RWPE2 (cell line): Measurements from ENCODE around the gene SAFB2.

Experiments used
- ATAC-seq: fragments of 200-7000 bp; cut with Tn5 transposase; 3 replicates; pipeline ENCODE4 v1.9.1; 2021; ENCODE audit warnings: low read depth
- DNase-seq: peaks from one replicate; pipeline ENCODE4 v3.0.0-alpha.2; 2020; ENCODE audit warnings: low spot score
- H3K27ac ChIP-seq: fragments of 450-650 bp; 2 replicates; pipeline ENCODE4 v1.5.1; 2017; ENCODE audit warnings: mild to moderate bottlenecking; ENCODE audit not compliant: poor library complexity, severe bottlenecking
- H3K27me3 ChIP-seq: fragments of 250-450 bp; sonication (Bioruptor Pico); 2 replicates; pipeline ENCODE4 v1.5.1; 2021; ENCODE audit warnings: mild to moderate bottlenecking, moderate library complexity; ENCODE audit not compliant: insufficient read depth, poor library complexity, severe bottlenecking
- H3K36me3 ChIP-seq: fragments of 250-450 bp; sonication (Bioruptor Pico); 2 replicates; pipeline ENCODE4 v1.5.1; 2020; ENCODE audit warnings: low read depth, mild to moderate bottlenecking, moderate library complexity
- H3K4me1 ChIP-seq: fragments of 250-450 bp; sonication (Bioruptor Pico); 2 replicates; pipeline ENCODE4 v1.5.1; 2021; ENCODE audit warnings: mild to moderate bottlenecking, moderate library complexity; ENCODE audit not compliant: insufficient read depth, poor library complexity, severe bottlenecking
- H3K4me3 ChIP-seq: fragments of 250-450 bp; sonication (Bioruptor Pico); 2 replicates; pipeline ENCODE4 v1.5.1; 2021; ENCODE audit warnings: mild to moderate bottlenecking, moderate library complexity; ENCODE audit not compliant: severe bottlenecking
- H3K9me3 ChIP-seq: fragments of 250-450 bp; sonication (Bioruptor Pico); 2 replicates; pipeline ENCODE4 v1.5.1; 2021; ENCODE audit warnings: mild to moderate bottlenecking, moderate library complexity; ENCODE audit not compliant: severe bottlenecking
- TF ChIP-seq, protein P1 (sequence below): fragments of 450-650 bp; IDR thresholded peaks from one replicate; pipeline ENCODE4 v1.5.1; 2017; ENCODE audit warnings: mild to moderate bottlenecking, moderate library complexity; ENCODE audit not compliant: poor library complexity, severe bottlenecking

SAFB2 gene

DNA sequence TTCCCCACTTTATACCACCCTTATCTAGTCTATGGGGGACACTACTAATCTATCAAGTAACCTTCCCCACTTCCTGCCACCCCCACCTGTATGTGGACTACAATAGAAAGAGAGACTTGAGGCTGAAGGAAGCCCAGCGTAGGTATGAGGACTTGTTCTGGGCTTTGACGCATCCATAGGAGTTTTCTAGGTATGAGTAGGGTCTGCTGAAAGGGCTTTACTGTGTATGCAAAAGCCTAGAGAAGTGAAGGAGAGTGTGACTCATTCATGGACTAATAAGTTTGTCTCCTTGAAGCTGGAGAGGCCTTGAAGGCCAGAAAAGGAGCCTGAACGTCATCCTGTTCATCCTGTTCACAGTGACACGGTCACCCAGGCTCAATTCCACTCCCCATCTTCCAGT is 76.6 kb downstream of the SAFB2 start:
- H3K4me3 ChIP-seq = no peak overlapping the region
- no peaks in the 10 kb centered on the region for H3K9me3 ChIP-seq
- H3K4me1 ChIP-seq = no peaks in the 10 kb centered on the region
- TF ChIP-seq, protein P1, sequence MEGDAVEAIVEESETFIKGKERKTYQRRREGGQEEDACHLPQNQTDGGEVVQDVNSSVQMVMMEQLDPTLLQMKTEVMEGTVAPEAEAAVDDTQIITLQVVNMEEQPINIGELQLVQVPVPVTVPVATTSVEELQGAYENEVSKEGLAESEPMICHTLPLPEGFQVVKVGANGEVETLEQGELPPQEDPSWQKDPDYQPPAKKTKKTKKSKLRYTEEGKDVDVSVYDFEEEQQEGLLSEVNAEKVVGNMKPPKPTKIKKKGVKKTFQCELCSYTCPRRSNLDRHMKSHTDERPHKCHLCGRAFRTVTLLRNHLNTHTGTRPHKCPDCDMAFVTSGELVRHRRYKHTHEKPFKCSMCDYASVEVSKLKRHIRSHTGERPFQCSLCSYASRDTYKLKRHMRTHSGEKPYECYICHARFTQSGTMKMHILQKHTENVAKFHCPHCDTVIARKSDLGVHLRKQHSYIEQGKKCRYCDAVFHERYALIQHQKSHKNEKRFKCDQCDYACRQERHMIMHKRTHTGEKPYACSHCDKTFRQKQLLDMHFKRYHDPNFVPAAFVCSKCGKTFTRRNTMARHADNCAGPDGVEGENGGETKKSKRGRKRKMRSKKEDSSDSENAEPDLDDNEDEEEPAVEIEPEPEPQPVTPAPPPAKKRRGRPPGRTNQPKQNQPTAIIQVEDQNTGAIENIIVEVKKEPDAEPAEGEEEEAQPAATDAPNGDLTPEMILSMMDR = no peak
- no peaks in the 10 kb centered on the region for H3K36me3 ChIP-seq
- DNase-seq (no peak), ATAC-seq (no peak)
- H3K27me3 ChIP-seq = no peaks in the 10 kb centered on the region
- no peak overlapping the region for H3K27ac ChIP-seq

DNA sequence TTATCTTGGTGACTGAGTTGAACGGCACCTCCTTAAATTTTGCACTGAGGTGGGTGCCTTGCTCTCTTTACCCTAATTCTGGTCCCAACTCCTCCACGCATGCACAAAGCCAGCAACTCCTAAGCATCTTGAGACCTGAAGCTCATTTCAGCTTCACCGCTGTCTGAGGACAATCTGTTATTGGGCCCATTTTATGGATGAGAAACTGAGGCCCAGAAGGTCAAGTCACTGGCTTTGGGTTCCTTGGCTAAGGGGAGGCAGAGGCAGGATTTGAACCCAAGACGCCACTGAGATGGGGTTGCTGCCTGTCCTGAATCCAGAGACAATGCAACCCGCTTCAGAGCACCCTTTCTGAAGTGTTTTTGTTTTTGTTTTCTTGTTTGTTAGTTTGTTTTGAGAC is 77.5 kb downstream of the SAFB2 start:
- ATAC-seq = no peak
- TF ChIP-seq, protein P1 = no peak
- H3K27me3 ChIP-seq = no peaks in the 10 kb centered on the region

DNA sequence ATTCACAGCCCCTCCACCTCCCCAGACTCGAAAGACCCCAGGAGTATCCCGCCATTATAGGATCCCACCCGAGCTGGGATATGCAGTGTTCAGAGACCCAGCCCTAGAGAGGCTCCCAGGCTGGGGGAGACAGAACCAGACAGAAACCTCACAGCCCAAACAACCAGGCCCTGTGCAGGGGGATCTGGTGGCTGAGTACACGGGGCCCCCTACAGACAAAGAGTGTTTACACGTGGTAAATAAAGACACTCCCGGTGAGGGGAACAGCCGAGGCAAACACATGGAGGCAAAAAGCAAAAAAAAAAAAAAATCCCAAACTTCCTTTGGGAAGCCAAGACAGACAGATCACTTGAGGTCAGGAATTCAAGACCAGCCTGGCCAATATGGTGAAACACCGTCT is 79.9 kb downstream of the SAFB2 start:
- Histone ChIP-seq H3K4me3 (no peak overlapping the region), H3K9me3 (no peaks in the 10 kb centered on the region), H3K27me3 (no peaks in the 10 kb centered on the region), H3K36me3 (no peaks in the 10 kb centered on the region), H3K4me1 (no peaks in the 10 kb centered on the region), H3K27ac (no peak overlapping the region)
- TF ChIP-seq, protein P1 = no peak
- DNase-seq (no peak), ATAC-seq (no peak)

More for the DNA sequence above, 77.5 kb downstream of the SAFB2 start:
- no peaks in the 10 kb centered on the region for H3K36me3 ChIP-seq
- no peaks in the 10 kb centered on the region for H3K9me3 ChIP-seq
- H3K4me3 ChIP-seq = no peak overlapping the region
- no peak overlapping the region for H3K27ac ChIP-seq
- no peaks in the 10 kb centered on the region for H3K4me1 ChIP-seq
- DNase-seq = no peak

DNA sequence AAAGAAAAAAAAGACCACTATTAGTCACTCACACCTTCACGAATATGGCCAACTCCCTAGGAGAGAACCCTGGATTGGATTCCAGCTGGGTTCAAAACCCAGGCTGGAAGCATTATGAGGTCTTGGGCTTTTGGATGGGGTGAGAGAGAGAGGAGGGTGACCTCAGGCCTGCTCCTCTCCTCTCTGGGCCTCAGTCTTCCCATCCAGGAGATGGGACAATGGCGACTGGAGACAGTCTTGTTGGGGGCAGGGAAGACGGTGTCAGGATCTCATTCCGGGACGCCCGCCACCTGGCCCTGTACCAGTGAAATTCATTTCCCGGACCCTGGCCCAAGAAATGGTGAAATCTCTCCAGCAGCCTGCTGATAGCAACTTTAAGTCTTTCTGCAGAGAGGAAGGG is 81.1 kb downstream of the SAFB2 start:
- no peak for ATAC-seq

DNA sequence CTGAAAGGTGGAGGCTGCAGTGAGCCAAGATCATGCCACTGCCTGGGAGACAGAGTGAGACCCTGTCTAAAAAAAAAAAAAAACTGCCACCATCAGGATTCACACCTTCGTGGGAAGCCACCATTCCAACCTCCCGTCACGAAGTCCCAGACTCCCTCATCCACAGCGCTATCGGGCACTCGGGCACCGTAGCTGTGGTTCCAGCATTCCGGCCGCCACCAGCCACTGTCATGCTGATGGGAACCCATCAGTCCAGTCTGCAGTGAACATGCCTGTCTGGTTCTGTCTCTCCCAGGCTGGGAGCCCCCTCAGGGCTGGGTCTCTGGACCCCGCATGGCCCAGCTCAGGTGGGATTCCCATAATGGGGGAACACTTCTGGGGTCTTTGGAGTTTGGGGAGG is 82.4 kb downstream of the SAFB2 start:
- no peak overlapping the region for H3K4me3 ChIP-seq
- H3K27me3 ChIP-seq = no peaks in the 10 kb centered on the region
- TF ChIP-seq, protein P1 = no peak
- H3K9me3 ChIP-seq = peaks cover 2% of the 10 kb centered on the region
- DNase-seq (no peak), ATAC-seq (no peak)
- peaks cover 8% of the 10 kb centered on the region for H3K4me1 ChIP-seq
- no peak overlapping the region for H3K27ac ChIP-seq
- H3K36me3 ChIP-seq = no peaks in the 10 kb centered on the region

More for the DNA sequence above, 81.1 kb downstream of the SAFB2 start:
- Histone ChIP-seq H3K9me3 (no peaks in the 10 kb centered on the region), H3K27me3 (no peaks in the 10 kb centered on the region), H3K4me3 (no peak overlapping the region), H3K36me3 (no peaks in the 10 kb centered on the region), H3K27ac (no peak overlapping the region), H3K4me1 (peaks cover 8% of the 10 kb centered on the region)
- no peak for DNase-seq
- TF ChIP-seq, protein P1 = no peak
